HT-29 (cell line): ENCODE measurements around the gene CLCN2. TPM values are rescaled to one million over a fixed set of nuclear protein-coding genes. Genes with fewer than 3 reads are reported as not detected.
A peak's percentile ranks its signal among the peaks of the same experiment; 100 is the strongest.

Source experiments
- DNase-seq: peaks from one replicate; pipeline ENCODE4 v3.0.0-alpha.2; 2015; ENCODE audit warnings: low spot score
- total RNA-seq: library from RNA; depleted of rRNA; stranded (reverse); fragments of >200 nt; shearing (Covaris generic); gene quantifications from 2 replicates; pipeline ENCODE4 v1.2.3, GENCODE V29; 2014

Gene CLCN2
- total RNA-seq, 1 experiment from 2014 or later: 64.0 TPM

- no peak for DNase-seq
Observed at GRCh38 chr3:184325715-184326369, 35.6 kb downstream of the CLCN2 start.

DNA sequence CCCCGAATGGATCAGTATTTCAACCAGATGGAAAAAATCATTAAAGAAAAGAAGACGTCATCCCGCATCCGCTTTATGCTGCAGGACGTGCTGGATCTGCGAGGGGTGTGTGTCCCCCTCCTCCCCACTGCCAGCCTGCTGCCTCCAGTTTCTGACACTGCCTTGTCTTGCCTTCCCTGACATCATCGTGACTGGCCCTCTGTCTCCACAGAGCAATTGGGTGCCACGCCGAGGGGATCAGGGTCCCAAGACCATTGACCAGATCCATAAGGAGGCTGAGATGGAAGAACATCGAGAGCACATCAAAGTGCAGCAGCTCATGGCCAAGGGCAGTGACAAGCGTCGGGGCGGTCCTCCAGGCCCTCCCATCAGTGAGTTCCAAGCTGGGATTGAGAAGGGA is 36.1 kb downstream of the CLCN2 start:
- no peak for DNase-seq

GRCh38 chr3:184323696-184324095 is 37.7 kb downstream of the CLCN2 start:
- no peak for DNase-seq

DNA sequence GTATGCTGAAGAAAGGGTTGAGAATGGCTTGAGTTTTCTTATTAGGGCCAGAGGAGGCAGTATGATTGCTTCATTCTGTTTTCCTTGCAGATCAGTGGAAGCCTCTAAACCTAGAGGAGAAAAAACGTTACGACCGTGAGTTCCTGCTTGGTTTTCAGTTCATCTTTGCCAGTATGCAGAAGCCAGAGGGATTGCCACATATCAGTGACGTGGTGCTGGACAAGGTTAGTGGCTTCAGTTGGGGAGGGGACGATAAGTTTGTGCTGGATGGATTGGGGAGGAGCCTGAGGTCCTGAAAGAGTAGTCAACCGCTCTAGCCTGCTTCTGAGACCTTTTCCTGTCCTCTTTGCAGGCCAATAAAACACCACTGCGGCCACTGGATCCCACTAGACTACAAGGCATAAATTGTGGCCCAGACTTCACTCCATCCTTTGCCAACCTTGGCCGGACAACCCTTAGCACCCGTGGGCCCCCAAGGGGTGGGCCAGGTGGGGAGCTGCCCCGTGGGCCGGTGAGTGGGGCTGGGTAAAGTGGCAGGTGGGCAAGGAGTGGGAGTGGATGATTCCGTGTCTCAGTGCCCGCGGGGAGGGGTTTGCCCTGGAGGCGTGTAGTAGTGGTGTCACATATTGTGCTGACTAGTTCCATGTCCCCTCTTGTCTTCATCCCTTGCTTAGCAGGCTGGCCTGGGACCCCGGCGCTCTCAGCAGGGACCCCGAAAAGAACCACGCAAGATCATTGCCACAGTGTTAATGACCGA is 38.5 kb downstream of the CLCN2 start:
- DNase-seq: no peak

DNA sequence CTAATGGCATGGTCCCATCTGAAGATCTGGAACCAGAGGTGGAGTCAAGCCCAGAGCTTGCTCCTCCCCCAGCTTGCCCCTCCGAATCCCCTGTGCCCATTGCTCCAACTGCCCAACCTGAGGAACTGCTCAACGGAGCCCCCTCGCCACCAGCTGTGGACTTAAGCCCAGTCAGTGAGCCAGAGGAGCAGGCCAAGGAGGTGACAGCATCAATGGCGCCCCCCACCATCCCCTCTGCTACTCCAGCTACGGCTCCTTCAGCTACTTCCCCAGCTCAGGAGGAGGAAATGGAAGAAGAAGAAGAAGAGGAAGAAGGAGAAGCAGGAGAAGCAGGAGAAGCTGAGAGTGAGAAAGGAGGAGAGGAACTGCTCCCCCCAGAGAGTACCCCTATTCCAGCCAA is 39.7 kb downstream of the CLCN2 start:
- no peak for DNase-seq

GRCh38 chr3:184320104-184320445 is 41.3 kb downstream of the CLCN2 start:
- peak; percentile 91 for DNase-seq

DNA sequence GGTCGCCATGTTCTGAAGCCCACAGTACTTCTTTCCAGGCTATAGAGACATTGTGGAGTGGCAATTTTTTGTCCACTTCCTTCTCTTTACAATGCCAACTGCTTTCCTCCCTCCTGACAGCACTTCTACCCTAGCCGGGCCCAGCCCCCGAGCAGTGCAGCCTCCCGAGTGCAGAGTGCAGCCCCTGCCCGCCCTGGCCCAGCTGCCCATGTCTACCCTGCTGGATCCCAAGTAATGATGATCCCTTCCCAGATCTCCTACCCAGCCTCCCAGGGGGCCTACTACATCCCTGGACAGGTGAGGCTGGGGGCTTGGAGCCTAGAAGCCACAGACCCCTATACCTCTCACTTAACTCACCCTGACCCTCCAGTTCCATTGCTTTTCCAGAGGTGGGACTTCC is 44.2 kb downstream of the CLCN2 start:
- no peak for DNase-seq

DNA sequence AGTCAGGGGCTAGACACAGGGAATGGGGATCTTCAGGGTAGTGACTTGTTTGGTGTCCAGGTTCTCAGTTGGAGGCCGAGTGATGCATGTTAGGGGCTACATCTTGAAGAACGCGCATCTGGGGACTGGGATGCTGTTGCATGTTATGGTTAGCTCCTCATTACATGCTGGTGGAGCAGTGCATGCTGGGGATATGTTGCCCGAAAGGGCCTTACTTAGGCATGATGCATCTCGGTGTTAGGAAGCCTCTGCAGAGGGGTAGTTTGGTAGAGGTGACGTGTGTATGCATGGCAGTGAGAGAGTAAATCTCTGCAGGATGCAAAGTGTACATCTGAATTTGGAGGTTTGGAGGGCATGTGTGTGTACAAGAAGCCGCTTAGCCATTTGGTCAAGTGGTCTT is 44.6 kb downstream of the CLCN2 start:
- no peak for DNase-seq

- DNase-seq: peak; percentile 25
Observed at GRCh38 chr3:184315871-184316661, 45.3 kb downstream of the CLCN2 start.

- no peak for DNase-seq
Observed at GRCh38 chr3:184315543-184315867, 45.9 kb downstream of the CLCN2 start.

- DNase-seq: peak; percentile 62
Observed at GRCh38 chr3:184314700-184315542, 46.5 kb downstream of the CLCN2 start.

DNA sequence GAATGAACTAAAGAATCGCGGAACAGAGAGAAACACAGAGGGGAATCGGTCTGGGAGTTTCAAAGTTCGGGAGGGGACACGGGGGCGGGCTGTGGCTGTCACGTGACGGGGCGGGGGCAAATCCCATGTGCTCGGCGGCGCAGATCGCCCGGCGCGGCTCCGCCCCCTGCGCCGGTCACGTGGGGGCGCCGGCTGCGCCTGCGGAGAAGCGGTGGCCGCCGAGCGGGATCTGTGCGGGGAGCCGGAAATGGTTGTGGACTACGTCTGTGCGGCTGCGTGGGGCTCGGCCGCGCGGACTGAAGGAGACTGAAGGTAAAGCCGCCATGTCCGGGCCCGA is 47.1 kb downstream of the CLCN2 start, which contains the start of gene EIF4G1:
Gene EIF4G1, plus strand, starts transcription at position 244 of the 337 bp plus-strand sequence. CDS start 1,191 bp downstream, outside the sequence.
- peak; percentile 90 for DNase-seq

GRCh38 chr3:184311633-184312032 is 49.8 kb downstream of the CLCN2 start:
- no peak for DNase-seq

GRCh38 chr3:184308744-184309143 is 52.7 kb downstream of the CLCN2 start:
- no peak for DNase-seq

GRCh38 chr3:184307915-184308314 is 53.5 kb downstream of the CLCN2 start:
- DNase-seq: no peak

DNA sequence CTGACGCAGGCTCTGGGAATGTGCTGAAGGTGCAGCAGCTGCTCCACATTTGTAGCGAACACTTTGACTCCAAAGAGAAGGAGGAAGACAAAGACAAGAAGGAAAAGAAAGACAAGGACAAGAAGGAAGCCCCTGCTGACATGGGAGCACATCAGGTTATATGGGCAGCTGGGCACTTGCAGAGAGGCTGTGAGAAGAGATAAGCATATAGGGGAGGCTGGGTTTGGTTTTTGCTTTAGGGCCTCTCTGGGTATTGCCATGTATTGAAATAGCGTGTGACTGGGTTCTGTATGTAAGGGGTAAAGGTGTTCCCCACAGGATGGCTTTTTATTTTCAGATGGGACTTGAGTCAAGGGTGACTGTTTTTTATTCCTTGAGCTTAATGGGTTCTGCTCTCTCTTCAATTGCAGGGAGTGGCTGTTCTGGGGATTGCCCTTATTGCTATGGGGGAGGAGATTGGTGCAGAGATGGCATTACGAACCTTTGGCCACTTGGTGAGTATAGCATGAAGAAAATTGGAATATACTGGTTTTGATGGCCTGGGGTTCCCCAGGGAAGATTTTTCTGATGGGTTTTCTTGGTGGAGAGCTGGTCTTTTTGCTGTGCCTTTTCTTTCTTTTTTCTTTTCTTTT is 54.9 kb downstream of the CLCN2 start:
- DNase-seq: no peak

- peak; percentile 33 for DNase-seq
Observed at GRCh38 chr3:184305577-184305976, 55.8 kb downstream of the CLCN2 start.

GRCh38 chr3:184300378-184300720 is 61.1 kb downstream of the CLCN2 start:
- DNase-seq: no peak

DNA sequence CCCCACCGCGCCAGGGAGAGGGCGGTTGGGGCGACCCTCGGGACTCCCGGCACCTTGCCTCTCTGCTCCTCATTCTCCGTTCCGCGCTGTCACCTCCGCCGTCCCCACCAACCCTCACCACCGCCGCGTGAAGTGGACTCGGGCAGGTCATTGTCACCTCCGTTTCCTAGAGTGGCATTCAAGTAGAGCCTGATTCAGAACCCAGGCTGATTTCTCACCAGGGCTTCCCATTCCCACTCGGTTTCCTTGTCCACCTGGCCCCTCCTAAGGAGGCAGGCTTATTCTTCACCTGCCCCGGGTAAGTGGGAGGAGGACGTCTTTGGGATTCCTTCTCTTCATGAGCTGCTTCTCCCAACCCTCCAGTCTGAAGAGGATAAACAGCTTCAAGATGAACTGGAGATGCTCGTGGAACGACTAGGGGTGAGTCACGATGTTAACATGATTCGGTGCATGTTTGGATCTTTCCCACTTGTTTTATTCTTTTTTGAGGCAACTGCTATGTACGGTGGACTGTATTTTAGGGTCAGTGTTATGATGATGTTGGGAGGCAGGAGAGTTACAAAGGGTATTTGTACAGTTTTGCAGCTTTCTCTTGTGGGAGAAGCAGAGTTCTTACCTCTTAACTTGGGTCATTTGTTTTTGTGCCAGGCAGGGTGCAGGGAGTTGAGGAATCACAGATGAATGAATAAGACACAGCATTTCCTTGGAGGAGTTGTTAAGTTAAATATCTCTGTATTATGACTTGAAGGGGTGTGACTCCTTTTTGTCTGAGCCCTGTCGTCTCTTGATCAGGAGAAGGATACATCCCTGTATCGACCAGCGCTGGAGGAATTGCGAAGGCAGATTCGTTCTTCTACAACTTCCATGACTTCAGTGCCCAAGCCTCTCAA is 61.7 kb downstream of the CLCN2 start:
- peak; percentile 38 for DNase-seq

GRCh38 chr3:184298759-184299487 is 62.5 kb downstream of the CLCN2 start, which contains the start of gene PSMD2:
Gene PSMD2, plus strand, starts transcription at chr3:184299241. Its CDS starts 26 bp downstream, at chr3:184299267.
- DNase-seq: peak; percentile 96
